ENCODE results near the gene FBXO2.

The FBXO2 gene

GRCh38 chr1:11682287-11682771 is 28.1 kb upstream of the FBXO2 start:
- TF ChIP-seq, protein P1, sequence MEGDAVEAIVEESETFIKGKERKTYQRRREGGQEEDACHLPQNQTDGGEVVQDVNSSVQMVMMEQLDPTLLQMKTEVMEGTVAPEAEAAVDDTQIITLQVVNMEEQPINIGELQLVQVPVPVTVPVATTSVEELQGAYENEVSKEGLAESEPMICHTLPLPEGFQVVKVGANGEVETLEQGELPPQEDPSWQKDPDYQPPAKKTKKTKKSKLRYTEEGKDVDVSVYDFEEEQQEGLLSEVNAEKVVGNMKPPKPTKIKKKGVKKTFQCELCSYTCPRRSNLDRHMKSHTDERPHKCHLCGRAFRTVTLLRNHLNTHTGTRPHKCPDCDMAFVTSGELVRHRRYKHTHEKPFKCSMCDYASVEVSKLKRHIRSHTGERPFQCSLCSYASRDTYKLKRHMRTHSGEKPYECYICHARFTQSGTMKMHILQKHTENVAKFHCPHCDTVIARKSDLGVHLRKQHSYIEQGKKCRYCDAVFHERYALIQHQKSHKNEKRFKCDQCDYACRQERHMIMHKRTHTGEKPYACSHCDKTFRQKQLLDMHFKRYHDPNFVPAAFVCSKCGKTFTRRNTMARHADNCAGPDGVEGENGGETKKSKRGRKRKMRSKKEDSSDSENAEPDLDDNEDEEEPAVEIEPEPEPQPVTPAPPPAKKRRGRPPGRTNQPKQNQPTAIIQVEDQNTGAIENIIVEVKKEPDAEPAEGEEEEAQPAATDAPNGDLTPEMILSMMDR (IDR thresholded peaks at IDR 0.05; ENCODE audit: low read depth, low read length) = no peak
- no peak overlapping the region for H3K4me3 ChIP-seq (replicated peaks in 1 of 2; ENCODE audit: low read depth in 2 of 2, low read length in 2 of 2)

GRCh38 chr1:11681071-11681771 is 27.0 kb upstream of the FBXO2 start, which contains the start of gene MAD2L2:
Gene MAD2L2 (minus strand): TSS chr1:11681148. CDS start chr1:11680601, 547 bp downstream.
- TF ChIP-seq, protein P1 (IDR thresholded peaks at IDR 0.05; ENCODE audit: low read depth, low read length) = no peak
- peak within 1 kb of the TSS; percentile 89 to 97 for H3K4me3 ChIP-seq (replicated peaks in 1 of 2; ENCODE audit: low read depth in 2 of 2, low read length in 2 of 2)
- DNase-seq (ENCODE audit: low read depth in 2 of 2) = peak; percentile 74 to 83

More at GRCh38 chr1:11682287-11682771, 28.1 kb upstream of the FBXO2 start:
- DNase-seq (ENCODE audit: low read depth in 2 of 2) = no peak

DNA sequence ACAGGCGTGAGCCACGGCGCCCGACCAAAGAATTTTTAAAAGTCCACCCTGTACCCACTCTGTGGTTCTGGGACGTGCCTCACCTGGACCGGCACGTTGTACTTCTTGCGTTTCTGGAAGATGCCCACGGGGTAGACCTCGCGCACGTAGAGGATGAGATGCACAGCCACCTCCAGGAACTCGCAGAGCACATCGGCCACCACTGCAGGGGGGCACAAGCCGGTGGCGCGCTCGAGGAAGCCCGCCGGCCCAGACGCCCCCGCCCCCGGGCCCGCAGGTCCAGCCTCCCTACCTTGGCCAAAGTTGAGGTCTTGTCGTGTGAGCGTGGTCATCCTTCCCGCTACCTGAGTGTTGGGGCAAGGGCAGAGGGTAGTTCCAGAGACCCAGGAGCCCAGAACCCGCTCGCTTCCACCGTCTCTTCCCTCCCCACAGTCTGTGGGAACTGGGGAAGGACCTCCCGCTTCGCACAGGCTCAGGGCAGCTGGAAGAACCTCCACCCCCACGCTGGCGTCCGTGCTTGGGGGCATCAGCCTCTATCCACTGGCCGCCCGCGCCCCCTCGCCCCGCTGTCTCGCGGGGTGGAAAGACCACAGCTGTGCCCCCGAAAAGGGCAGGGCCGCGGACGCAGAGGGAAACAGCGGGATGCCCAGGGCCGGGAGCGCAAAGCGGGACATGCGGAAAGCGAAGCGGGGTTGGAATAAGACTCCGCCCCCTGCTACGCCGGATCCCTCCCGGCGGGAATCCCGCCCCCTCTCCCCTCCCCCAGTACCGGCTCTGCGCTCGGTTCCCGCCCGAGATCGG is 26.2 kb upstream of the FBXO2 start:
- DNase-seq (ENCODE audit: low read depth in 2 of 2) = no peak
- peak overlapping the region; percentile 89 to 97 for H3K4me3 ChIP-seq (replicated peaks in 1 of 2; ENCODE audit: low read depth in 2 of 2, low read length in 2 of 2)
- TF ChIP-seq, protein P1 (IDR thresholded peaks at IDR 0.05; ENCODE audit: low read depth, low read length) = no peak

DNA sequence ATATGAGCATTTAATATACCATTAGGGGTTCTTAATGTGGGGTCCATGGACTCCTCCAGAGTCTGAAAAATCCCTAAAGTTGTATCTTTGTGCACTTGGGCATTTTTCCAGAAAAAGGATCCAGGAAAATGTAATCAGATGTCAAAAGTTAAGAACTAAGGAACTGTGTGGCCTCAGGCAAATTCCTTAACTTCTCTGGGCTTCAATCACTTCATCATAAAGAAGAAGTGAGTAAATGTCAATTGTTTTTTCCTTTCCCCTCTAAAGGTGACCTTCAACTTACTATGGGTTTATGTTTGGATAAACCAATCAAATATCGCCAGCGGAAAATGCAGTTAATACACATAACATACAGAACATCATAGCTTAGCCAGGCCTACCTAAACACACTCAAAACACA is 24.2 kb upstream of the FBXO2 start:
- TF ChIP-seq, protein P1 (IDR thresholded peaks at IDR 0.05; ENCODE audit: low read depth, low read length) = no peak
- DNase-seq (ENCODE audit: low read depth in 2 of 2) = no peak

DNA sequence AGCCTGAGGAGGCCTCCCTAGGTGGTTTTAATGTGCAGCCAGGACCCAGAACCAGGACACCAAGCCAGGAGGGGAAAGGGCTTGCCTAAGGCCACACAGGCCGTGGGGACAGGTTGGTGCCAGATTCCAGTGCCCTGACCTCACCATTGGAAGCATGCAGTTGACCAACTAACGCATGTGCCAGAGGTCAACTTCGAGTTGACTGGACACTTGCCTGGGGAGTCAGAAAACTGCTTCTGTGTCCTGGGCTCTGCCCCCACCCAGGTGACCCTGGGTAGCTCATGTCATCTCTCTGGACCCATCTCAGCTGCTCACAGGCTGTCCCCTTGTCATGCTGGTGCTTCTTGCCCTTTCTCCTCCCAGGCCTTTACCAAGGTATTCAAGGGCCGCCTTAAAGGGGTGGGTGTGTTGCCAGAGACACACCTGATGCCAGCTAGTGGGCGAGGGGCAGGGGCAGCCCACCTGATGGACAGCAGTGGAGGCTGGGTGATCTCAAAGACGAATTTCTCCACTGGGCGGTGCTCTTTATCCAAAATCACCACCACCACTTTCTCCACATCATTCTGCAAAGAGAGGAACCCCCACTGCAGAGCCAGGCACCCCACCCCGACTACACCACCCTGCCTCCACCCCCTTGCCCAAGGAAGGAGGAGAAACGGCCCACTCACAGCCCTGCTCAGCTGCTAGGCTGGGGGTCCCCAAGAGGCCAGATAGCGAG is 22.3 kb upstream of the FBXO2 start:
- TF ChIP-seq, protein P1 (IDR thresholded peaks at IDR 0.05; ENCODE audit: low read depth, low read length) = no peak
- H3K4me3 ChIP-seq (replicated peaks in 1 of 2; ENCODE audit: low read depth in 2 of 2, low read length in 2 of 2) = no peak overlapping the region
- no peak for DNase-seq (ENCODE audit: low read depth in 2 of 2)

More for the DNA sequence above, 24.2 kb upstream of the FBXO2 start:
- no peak overlapping the region for H3K4me3 ChIP-seq (replicated peaks in 1 of 2; ENCODE audit: low read depth in 2 of 2, low read length in 2 of 2)

DNA sequence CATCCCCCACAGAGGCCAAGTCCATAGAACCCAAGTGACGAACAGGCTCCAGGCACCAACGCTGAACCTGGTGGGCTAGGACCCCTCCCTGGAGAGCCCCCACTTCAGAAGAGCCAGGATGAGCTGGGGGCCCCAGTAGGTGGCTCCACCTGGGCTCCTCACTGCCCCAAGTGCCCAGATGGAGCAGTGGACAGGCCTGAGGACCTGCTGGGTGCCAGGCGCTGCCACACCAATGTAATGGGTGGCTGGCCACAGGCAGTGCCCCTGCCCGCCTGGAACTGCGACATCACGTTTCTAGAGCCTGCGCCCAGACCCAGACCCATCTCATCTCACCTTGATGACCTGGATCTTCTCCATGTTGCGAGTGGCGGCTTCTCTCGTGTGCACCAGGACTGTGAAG is 21.1 kb upstream of the FBXO2 start:
- TF ChIP-seq, protein P1 (IDR thresholded peaks at IDR 0.05; ENCODE audit: low read depth, low read length) = no peak
- DNase-seq (ENCODE audit: low read depth in 2 of 2) = no peak
- no peak overlapping the region for H3K4me3 ChIP-seq (replicated peaks in 1 of 2; ENCODE audit: low read depth in 2 of 2, low read length in 2 of 2)

Data from cardiac fibroblast (primary cell).